A673 (cell line): ENCODE data around the gene NPC1L1.

Experiments used
- CTCF ChIP-seq: fragments of 300-800, 200-600 bp; sonication (generic); conservative IDR thresholded peaks from 2 replicates; pipeline ENCODE4 v1.5.1; 2017; ENCODE audit warnings: low read depth, mild to moderate bottlenecking, antibody characterized with exemption, low read length, moderate library complexity, mixed read lengths
- EZH2 ChIP-seq: fragments of 200-600 bp; sonication (generic); IDR thresholded peaks from 2 replicates; pipeline ENCODE4 v1.6.1; 2017; ENCODE audit warnings: borderline replicate concordance, low read depth, mild to moderate bottlenecking, mixed read lengths, antibody characterized with exemption, low read length; ENCODE audit not compliant: poor library complexity, severe bottlenecking

GRCh38 chr7:44541028-44541869 is at the start of gene NPC1L1:
- TF ChIP-seq CTCF (no peak), EZH2 (no peak)
